H9 (cell line): ENCODE data around the gene USP35. TPM values are rescaled to one million over a fixed set of nuclear protein-coding genes. Genes with fewer than 3 reads are reported as not detected.

ENCODE experiments used
- DNase-seq: peaks from one replicate; pipeline ENCODE4 v3.0.0-alpha.2; 2017
- H2AFZ ChIP-seq: one replicate; pipeline ENCODE4 v1.6.1; 2013; ENCODE audit warnings: mild to moderate bottlenecking, low read length, control low read depth, moderate library complexity
- H2AK5ac ChIP-seq: 2 replicates; pipeline ENCODE4 v1.6.1; 2013; ENCODE audit warnings: low read length, control low read depth, mixed read lengths; ENCODE audit not compliant: insufficient read length
- H2BK120ac ChIP-seq: one replicate; pipeline ENCODE4 v1.6.1; 2013; ENCODE audit warnings: low read depth, mild to moderate bottlenecking, low read length, control low read depth, inconsistent platforms; ENCODE audit not compliant: poor library complexity, severe bottlenecking
- H2BK12ac ChIP-seq: 2 replicates; pipeline ENCODE4 v1.6.1; 2013; ENCODE audit warnings: low read length, control low read depth, mixed read lengths, low read depth; ENCODE audit not compliant: insufficient read length
- H2BK15ac ChIP-seq: 2 replicates; pipeline ENCODE4 v1.6.1; 2013; ENCODE audit warnings: low read depth, low read length, control low read depth
- H2BK20ac ChIP-seq: one replicate; pipeline ENCODE4 v1.6.1; 2013; ENCODE audit warnings: low read depth, mild to moderate bottlenecking, low read length, control low read depth, inconsistent platforms; ENCODE audit not compliant: poor library complexity, severe bottlenecking
- H2BK5ac ChIP-seq: 2 replicates; pipeline ENCODE4 v1.6.1; 2013; ENCODE audit warnings: low read length, control low read depth, mixed read lengths; ENCODE audit not compliant: insufficient read length
- H3K14ac ChIP-seq: 2 replicates; pipeline ENCODE4 v1.6.1; 2013; ENCODE audit warnings: low read length, control low read depth; ENCODE audit not compliant: insufficient read depth
- H3K18ac ChIP-seq: 2 replicates; pipeline ENCODE4 v1.6.1; 2013; ENCODE audit warnings: low read depth, mild to moderate bottlenecking, mixed read lengths, low read length, control low read depth; ENCODE audit not compliant: insufficient read length
- H3K23ac ChIP-seq: 2 replicates; pipeline ENCODE4 v1.6.1; 2013; ENCODE audit warnings: low read length, control low read depth, mixed read lengths, low read depth; ENCODE audit not compliant: insufficient read length
- H3K23me2 ChIP-seq: 2 replicates; pipeline ENCODE4 v1.6.1; 2013; ENCODE audit warnings: low read depth, mild to moderate bottlenecking, mixed read lengths, low read length, control low read depth; ENCODE audit not compliant: insufficient read length, poor library complexity, severe bottlenecking
- H3K27ac ChIP-seq: 2 replicates; pipeline ENCODE4 v1.5.1; 2013; ENCODE audit warnings: low read length, control low read depth, mixed read lengths, low read depth; ENCODE audit not compliant: insufficient read length
- H3K27me3 ChIP-seq: 2 replicates; pipeline ENCODE4 v1.6.1; 2013; ENCODE audit warnings: low read length, control low read depth, inconsistent platforms; ENCODE audit not compliant: insufficient read depth
- H3K4ac ChIP-seq: 2 replicates; pipeline ENCODE4 v1.6.1; 2013; ENCODE audit warnings: low read depth, mild to moderate bottlenecking, control low read depth, inconsistent platforms, low read length, moderate library complexity
- H3K4me1 ChIP-seq: 2 replicates; pipeline ENCODE4 v1.6.1; 2013; ENCODE audit warnings: low read length, control low read depth, inconsistent platforms; ENCODE audit not compliant: insufficient read depth
- H3K4me2 ChIP-seq: 2 replicates; pipeline ENCODE4 v1.6.1; 2013; ENCODE audit warnings: low read length, control low read depth, mixed read lengths; ENCODE audit not compliant: insufficient read length, insufficient read depth
- H3K56ac ChIP-seq: 2 replicates; pipeline ENCODE4 v1.6.1; 2013; ENCODE audit warnings: low read depth, mild to moderate bottlenecking, mixed read lengths, low read length, control low read depth; ENCODE audit not compliant: insufficient read length
- H3K79me1 ChIP-seq: 2 replicates; pipeline ENCODE4 v1.6.1; 2013; ENCODE audit warnings: low read depth, mild to moderate bottlenecking, moderate library complexity, low read length, control low read depth, inconsistent platforms; ENCODE audit not compliant: insufficient read depth, poor library complexity, severe bottlenecking
- H3K79me2 ChIP-seq: 2 replicates; pipeline ENCODE4 v1.6.1; 2013; ENCODE audit warnings: low read length, control low read depth, inconsistent platforms; ENCODE audit not compliant: insufficient read depth
- H3K9ac ChIP-seq: 2 replicates; pipeline ENCODE4 v1.6.1; 2013; ENCODE audit warnings: low read length, control low read depth, mixed read lengths; ENCODE audit not compliant: insufficient read length; ENCODE audit errors: extremely low read depth
- H3K9me3 ChIP-seq: one replicate; pipeline ENCODE4 v1.6.1; 2013; ENCODE audit warnings: low read depth, low read length, inconsistent platforms; ENCODE audit not compliant: control insufficient read depth
- H3T11ph ChIP-seq: one replicate; pipeline ENCODE4 v1.6.1; 2013; ENCODE audit warnings: mild to moderate bottlenecking, low read length, control low read depth, inconsistent platforms
- H4K20me1 ChIP-seq: one replicate; pipeline ENCODE4 v1.6.1; 2013; ENCODE audit not compliant: control insufficient read depth, insufficient read length, insufficient read depth
- H4K5ac ChIP-seq: 2 replicates; pipeline ENCODE4 v1.6.1; 2013; ENCODE audit warnings: low read depth, mild to moderate bottlenecking, mixed read lengths, low read length, control low read depth; ENCODE audit not compliant: insufficient read length
- H4K8ac ChIP-seq: replicated peaks from 2 replicates; pipeline ENCODE4 v1.6.1; 2013; ENCODE audit warnings: low read length, control low read depth, mixed read lengths, low read depth; ENCODE audit not compliant: insufficient read length
- H4K91ac ChIP-seq: 2 replicates; pipeline ENCODE4 v1.6.1; 2013; ENCODE audit warnings: low read depth, mild to moderate bottlenecking, moderate library complexity, mixed read lengths, low read length, control low read depth; ENCODE audit not compliant: insufficient read length
- H3K27ac Mint-ChIP-seq, 3 experiments: 2 replicates in 2 of 3; 3 replicates in 1 of 3; pipeline ENCODE4 v1.8.0; 2020 to 2021; ENCODE audit warnings: mixed read lengths in 3 of 3, mild to moderate bottlenecking in 1 of 3, moderate library complexity in 1 of 3
- H3K27me3 Mint-ChIP-seq: 2 replicates; pipeline ENCODE4 v1.8.0; 2021; ENCODE audit warnings: low read depth, mild to moderate bottlenecking, moderate library complexity, mixed read lengths
- H3K36me3 Mint-ChIP-seq, 3 experiments: 2 replicates in 2 of 3; 3 replicates in 1 of 3; pipeline ENCODE4 v1.8.0; 2020 to 2021; ENCODE audit warnings: low read depth in 3 of 3, mixed read lengths in 3 of 3; ENCODE audit not compliant: insufficient read depth in 1 of 3
- H3K4me1 Mint-ChIP-seq, 2 experiments: 2 replicates each; pipeline ENCODE4 v1.8.0; 2020; ENCODE audit warnings: mixed read lengths in 2 of 2
- H3K4me3 Mint-ChIP-seq, 2 experiments: 2 replicates in 1 of 2; 3 replicates in 1 of 2; pipeline ENCODE4 v1.8.0; 2020 to 2021; ENCODE audit warnings: mild to moderate bottlenecking in 2 of 2, mixed read lengths in 2 of 2, moderate library complexity in 1 of 2
- H3K9me3 Mint-ChIP-seq, 2 experiments: 2 replicates in 1 of 2; 3 replicates in 1 of 2; pipeline ENCODE4 v1.8.0; 2020; ENCODE audit warnings: mild to moderate bottlenecking in 2 of 2, mixed read lengths in 2 of 2, moderate library complexity in 1 of 2
- WGBS: extraction: QIAGEN DNeasy Blood & Tissue Kit; methylation state at CpG from one replicate; pipeline ENCODE4 v1.1.7; 2013; ENCODE audit warnings: missing lambda C conversion rate, low lambda C conversion rate, mixed read lengths; ENCODE audit not compliant: insufficient read length; ENCODE audit errors: extremely low coverage; 5-methylcytosine and 5-hydroxymethylcytosine counted together
- total RNA-seq: library from RNA; stranded (reverse); gene quantifications from 2 replicates; pipeline ENCODE4 v1.2.1, GENCODE V29; 2021
- TF ChIP-seq, protein P1 (sequence below): fragments of 200-600 bp; sonication (generic); conservative IDR thresholded peaks from 3 replicates; pipeline ENCODE4 v1.8.0; 2021; ENCODE audit warnings: antibody characterized with exemption, mild to moderate bottlenecking

USP35 gene
- total RNA-seq, 1 experiment from 2014 or later, result 6.8 TPM

DNA sequence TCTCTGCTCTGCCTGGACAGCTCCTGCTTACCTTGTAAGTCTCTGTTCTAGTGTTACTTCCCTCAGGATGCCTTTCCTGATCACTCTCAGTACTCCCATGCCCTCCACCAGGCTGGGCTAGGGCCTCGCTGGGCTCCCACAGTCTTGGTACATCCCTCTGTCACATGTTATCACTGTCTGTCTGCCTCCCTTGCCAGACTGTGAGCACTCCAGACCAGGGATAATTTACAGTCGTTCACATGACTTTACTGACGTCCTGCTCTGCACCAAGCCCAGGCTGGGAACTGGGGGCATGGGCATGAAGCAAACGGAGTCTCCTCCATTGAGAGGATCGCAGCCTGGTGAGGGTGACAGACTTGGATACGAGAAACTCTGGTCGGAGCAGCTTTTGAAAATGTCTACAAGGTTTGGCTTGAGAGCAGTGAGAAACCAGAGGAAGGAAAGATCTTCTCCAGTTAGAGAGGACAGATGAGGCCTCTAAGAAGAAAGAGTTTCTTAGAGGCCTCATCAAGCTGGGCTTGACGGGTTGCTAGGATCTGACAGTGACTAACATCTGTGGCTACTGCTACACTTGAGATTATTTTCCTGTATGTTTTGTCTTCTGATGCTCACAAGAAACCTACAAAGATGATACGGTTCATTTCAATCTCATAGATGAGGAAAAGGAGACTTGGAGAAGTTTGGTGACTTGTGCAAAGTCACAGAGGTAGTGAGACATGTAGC, 12.5 kb downstream of the USP35 start:
- H3K4me2 ChIP-seq, result no peak overlapping the region
- H3K79me2 ChIP-seq, result no peaks in the 10 kb centered on the region
- H3K9me3 ChIP-seq, result no peaks in the 10 kb centered on the region
- no peak overlapping the region for H3K56ac ChIP-seq
- H3K4me1 ChIP-seq, result no peaks in the 10 kb centered on the region
- H2BK15ac ChIP-seq, result no peak overlapping the region
- no peak for DNase-seq
- H2BK12ac ChIP-seq, result no peak overlapping the region
- no peak overlapping the region for H3K27ac ChIP-seq
- no peak overlapping the region for H3K18ac ChIP-seq
- H3K14ac ChIP-seq, result no peak overlapping the region
- no peak overlapping the region for H4K8ac ChIP-seq
- no peak overlapping the region for H3K9ac ChIP-seq
- H3K27ac Mint-ChIP-seq, result peak overlapping the region in 1 of 3 experiments; percentile 5; a peak in 1 of 7 replicates
- no peak overlapping the region for H3K23ac ChIP-seq
- no peak overlapping the region for H4K91ac ChIP-seq
- WGBS, result no CpG with 5 or more reads among the region's 9 CpGs
- H4K20me1 ChIP-seq, result no peaks in the 10 kb centered on the region
- peaks cover 8 to 14% of the 10 kb centered on the region in 2 experiments for H3K4me1 Mint-ChIP-seq
- no peak overlapping the region for H2AFZ ChIP-seq
- H3K27me3 ChIP-seq, result no peaks in the 10 kb centered on the region
- H3K79me1 ChIP-seq, result no peaks in the 10 kb centered on the region
- H4K5ac ChIP-seq, result no peak overlapping the region
- TF ChIP-seq, protein P1, sequence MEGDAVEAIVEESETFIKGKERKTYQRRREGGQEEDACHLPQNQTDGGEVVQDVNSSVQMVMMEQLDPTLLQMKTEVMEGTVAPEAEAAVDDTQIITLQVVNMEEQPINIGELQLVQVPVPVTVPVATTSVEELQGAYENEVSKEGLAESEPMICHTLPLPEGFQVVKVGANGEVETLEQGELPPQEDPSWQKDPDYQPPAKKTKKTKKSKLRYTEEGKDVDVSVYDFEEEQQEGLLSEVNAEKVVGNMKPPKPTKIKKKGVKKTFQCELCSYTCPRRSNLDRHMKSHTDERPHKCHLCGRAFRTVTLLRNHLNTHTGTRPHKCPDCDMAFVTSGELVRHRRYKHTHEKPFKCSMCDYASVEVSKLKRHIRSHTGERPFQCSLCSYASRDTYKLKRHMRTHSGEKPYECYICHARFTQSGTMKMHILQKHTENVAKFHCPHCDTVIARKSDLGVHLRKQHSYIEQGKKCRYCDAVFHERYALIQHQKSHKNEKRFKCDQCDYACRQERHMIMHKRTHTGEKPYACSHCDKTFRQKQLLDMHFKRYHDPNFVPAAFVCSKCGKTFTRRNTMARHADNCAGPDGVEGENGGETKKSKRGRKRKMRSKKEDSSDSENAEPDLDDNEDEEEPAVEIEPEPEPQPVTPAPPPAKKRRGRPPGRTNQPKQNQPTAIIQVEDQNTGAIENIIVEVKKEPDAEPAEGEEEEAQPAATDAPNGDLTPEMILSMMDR, result no peak
- peaks cover 0 to 10% (median 0%) of the 10 kb centered on the region in 3 experiments; a peak in 4 of 7 replicates for H3K36me3 Mint-ChIP-seq
- no peaks in the 10 kb centered on the region for H3K27me3 Mint-ChIP-seq
- no peak overlapping the region for H3K4ac ChIP-seq
- no peak overlapping the region for H2BK20ac ChIP-seq
- H3K23me2 ChIP-seq, result no peaks in the 10 kb centered on the region
- H2BK120ac ChIP-seq, result no peak overlapping the region
- no peak overlapping the region for H3T11ph ChIP-seq
- H2AK5ac ChIP-seq, result no peak overlapping the region
- H2BK5ac ChIP-seq, result no peak overlapping the region
- H3K4me3 Mint-ChIP-seq, result no peak overlapping the region
- H3K9me3 Mint-ChIP-seq, result no peaks in the 10 kb centered on the region
